GM12891 (cell line): Measurements from ENCODE around the gene NR2F1-AS1.

Experiments
- POLR2A ChIP-seq: IDR thresholded peaks from 2 replicates; pipeline ENCODE4 v1.6.1; 2011; ENCODE audit warnings: low read depth, low read length, control low read depth
- POLR2AphosphoS5 ChIP-seq: IDR thresholded peaks from 2 replicates; pipeline ENCODE4 v1.6.1; 2011; ENCODE audit warnings: low read depth, low read length, control low read depth
- SPI1 ChIP-seq: IDR thresholded peaks from 2 replicates; pipeline ENCODE4 v1.6.1; 2011; ENCODE audit warnings: low read depth, low read length, control low read depth

GRCh38 chr5:93575461-93576414 lies 5.3 kb downstream of the NR2F1-AS1 start:
- TF ChIP-seq SPI1 (no peak), POLR2AphosphoS5 (no peak), POLR2A (no peak)
